ENCODE results near the gene MYBPC3.

MYBPC3 gene

DNA sequence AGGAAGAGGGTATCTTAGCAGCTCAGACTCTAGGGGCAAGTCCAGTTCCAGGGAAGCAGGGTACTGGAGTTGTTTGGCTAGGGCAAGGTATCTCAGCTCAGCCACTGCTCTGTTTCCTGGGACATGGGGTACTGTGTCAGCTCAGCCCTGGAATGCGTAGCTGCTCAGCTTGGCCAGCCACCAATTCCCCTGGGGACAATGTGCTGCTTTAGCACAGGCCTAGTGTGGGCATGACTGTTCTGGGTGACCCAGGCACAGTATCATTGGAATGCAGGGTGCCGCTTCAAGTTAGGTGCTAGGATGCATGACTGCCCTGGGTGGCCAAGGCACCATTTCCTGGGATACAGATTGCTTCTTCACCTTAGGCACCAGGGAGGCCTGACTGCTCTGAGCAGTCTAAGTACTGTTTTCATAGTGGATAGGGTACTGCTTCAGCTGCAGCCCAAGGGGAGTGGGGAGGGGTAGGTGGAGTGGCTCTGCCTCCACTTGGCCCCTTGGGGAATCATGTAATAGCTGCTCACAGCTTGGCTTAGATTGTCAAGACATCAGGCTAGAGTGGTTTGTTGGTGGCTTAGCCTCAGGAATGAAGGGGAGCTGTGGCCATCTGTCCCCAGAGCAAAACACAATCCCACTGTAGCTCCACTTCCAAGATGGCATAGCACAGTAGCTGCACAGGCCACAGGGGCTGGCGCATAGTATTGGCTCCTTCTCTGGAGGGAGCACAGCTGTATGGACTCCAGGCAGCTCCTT lies 46.6 kb downstream of the MYBPC3 start:
- TF ChIP-seq, protein P1, sequence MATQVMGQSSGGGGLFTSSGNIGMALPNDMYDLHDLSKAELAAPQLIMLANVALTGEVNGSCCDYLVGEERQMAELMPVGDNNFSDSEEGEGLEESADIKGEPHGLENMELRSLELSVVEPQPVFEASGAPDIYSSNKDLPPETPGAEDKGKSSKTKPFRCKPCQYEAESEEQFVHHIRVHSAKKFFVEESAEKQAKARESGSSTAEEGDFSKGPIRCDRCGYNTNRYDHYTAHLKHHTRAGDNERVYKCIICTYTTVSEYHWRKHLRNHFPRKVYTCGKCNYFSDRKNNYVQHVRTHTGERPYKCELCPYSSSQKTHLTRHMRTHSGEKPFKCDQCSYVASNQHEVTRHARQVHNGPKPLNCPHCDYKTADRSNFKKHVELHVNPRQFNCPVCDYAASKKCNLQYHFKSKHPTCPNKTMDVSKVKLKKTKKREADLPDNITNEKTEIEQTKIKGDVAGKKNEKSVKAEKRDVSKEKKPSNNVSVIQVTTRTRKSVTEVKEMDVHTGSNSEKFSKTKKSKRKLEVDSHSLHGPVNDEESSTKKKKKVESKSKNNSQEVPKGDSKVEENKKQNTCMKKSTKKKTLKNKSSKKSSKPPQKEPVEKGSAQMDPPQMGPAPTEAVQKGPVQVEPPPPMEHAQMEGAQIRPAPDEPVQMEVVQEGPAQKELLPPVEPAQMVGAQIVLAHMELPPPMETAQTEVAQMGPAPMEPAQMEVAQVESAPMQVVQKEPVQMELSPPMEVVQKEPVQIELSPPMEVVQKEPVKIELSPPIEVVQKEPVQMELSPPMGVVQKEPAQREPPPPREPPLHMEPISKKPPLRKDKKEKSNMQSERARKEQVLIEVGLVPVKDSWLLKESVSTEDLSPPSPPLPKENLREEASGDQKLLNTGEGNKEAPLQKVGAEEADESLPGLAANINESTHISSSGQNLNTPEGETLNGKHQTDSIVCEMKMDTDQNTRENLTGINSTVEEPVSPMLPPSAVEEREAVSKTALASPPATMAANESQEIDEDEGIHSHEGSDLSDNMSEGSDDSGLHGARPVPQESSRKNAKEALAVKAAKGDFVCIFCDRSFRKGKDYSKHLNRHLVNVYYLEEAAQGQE (IDR thresholded peaks at IDR 0.05; ENCODE audit: insufficient read depth in 1 of 2, low read depth in 2 of 2, low read length in 2 of 2), result no peak
- TF ChIP-seq POLR2AphosphoS5 (IDR thresholded peaks at IDR 0.05; ENCODE audit: low read depth, low read length) (no peak), SIN3A (IDR thresholded peaks at IDR 0.05; ENCODE audit: borderline replicate concordance, insufficient read depth, low read length) (no peak), TAF1 (IDR thresholded peaks at IDR 0.05; ENCODE audit: borderline replicate concordance, insufficient read depth, low read length) (no peak), FOXP2 (optimal IDR thresholded peaks at IDR 0.05; ENCODE audit: borderline replicate concordance, extremely low read depth, extremely low read length, insufficient read depth) (no peak)

DNA sequence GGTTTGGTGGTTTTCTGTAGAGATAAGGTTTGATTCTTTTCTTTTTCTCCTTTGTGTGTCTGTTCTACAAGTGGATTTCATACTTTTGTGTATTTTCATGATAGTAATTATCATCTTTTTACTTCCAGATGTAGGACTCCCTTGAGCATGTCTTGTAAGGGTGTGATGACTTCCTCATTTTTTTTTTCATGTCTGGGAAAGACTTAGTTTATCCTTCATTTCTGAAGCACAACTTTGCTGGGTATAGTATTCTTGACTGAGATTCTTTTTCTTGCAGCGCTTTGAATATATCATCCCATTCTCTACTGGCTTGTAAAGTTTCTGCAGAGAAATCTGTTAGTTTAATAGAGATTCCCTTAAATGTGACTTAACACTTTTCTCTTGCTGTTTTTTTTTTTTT lies 49.6 kb downstream of the MYBPC3 start:
- TF ChIP-seq TAF1 (IDR thresholded peaks at IDR 0.05; ENCODE audit: borderline replicate concordance, insufficient read depth, low read length), result no peak
- TF ChIP-seq SIN3A (IDR thresholded peaks at IDR 0.05; ENCODE audit: borderline replicate concordance, insufficient read depth, low read length), result no peak
- TF ChIP-seq, protein P1 (IDR thresholded peaks at IDR 0.05; ENCODE audit: insufficient read depth in 1 of 2, low read depth in 2 of 2, low read length in 2 of 2), result no peak
- no peak for TF ChIP-seq POLR2AphosphoS5 (IDR thresholded peaks at IDR 0.05; ENCODE audit: low read depth, low read length)
- no peak for TF ChIP-seq FOXP2 (optimal IDR thresholded peaks at IDR 0.05; ENCODE audit: borderline replicate concordance, extremely low read depth, extremely low read length, insufficient read depth)

DNA sequence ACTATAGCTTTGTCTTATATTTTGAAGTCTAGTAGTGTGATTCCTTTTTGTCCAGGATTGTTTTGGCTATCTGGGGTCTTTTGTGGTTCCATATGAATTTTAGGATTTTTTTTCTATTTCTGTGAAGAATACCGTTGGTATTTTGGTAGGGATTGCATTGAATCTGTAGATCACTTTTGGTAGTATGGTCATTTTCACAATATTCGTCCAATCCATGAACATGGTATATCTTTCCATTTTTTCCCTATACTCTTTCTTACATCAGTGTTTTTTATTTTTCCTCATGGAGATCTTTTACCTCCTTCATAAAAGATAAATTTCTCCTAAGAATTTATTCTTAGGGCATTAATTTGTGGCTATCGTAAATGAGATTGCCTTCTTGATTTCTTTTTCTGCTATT lies 53.4 kb downstream of the MYBPC3 start:
- TF ChIP-seq POLR2AphosphoS5 (IDR thresholded peaks at IDR 0.05; ENCODE audit: low read depth, low read length) (no peak), FOXP2 (optimal IDR thresholded peaks at IDR 0.05; ENCODE audit: borderline replicate concordance, extremely low read depth, extremely low read length, insufficient read depth) (no peak), TAF1 (IDR thresholded peaks at IDR 0.05; ENCODE audit: borderline replicate concordance, insufficient read depth, low read length) (no peak), SIN3A (IDR thresholded peaks at IDR 0.05; ENCODE audit: borderline replicate concordance, insufficient read depth, low read length) (no peak)
- TF ChIP-seq, protein P1 (IDR thresholded peaks at IDR 0.05; ENCODE audit: insufficient read depth in 1 of 2, low read depth in 2 of 2, low read length in 2 of 2), result no peak

DNA sequence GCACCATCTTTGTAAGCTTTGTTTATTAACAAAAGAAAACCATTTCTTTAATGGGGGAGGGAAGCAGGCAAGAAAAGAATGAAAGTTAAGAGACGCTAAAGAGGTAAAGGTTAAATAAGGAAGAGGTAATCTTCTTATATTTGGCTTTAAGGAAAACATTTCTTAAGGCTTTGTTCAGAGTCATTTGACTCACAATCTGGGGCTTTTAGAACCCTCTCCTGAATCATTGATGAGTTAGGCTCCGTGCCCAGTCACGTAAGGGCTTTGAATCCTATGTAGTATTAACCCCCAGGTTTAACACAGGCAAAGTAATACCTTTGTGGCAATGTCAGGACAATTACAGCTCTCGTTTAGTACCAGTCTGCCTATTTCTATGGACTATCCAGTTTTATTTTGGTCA lies 56.5 kb downstream of the MYBPC3 start:
- TF ChIP-seq SIN3A (IDR thresholded peaks at IDR 0.05; ENCODE audit: borderline replicate concordance, insufficient read depth, low read length) (no peak), FOXP2 (optimal IDR thresholded peaks at IDR 0.05; ENCODE audit: borderline replicate concordance, extremely low read depth, extremely low read length, insufficient read depth) (no peak), POLR2AphosphoS5 (IDR thresholded peaks at IDR 0.05; ENCODE audit: low read depth, low read length) (no peak), TAF1 (IDR thresholded peaks at IDR 0.05; ENCODE audit: borderline replicate concordance, insufficient read depth, low read length) (no peak)
- TF ChIP-seq, protein P1 (IDR thresholded peaks at IDR 0.05; ENCODE audit: insufficient read depth in 1 of 2, low read depth in 2 of 2, low read length in 2 of 2), result no peak
